Endometrial microvascular endothelial cells (primary cell): ENCODE measurements around the gene UQCRQ. TPM values are rescaled to one million over a fixed set of nuclear protein-coding genes. Genes with fewer than 3 reads are reported as not detected.

ENCODE experiments used
- in situ Hi-C: cut with HindIII; loops from 2 replicates; pipeline ENCODE4 v1.10.0; 2017; ENCODE audit warnings: low sequenced_read_pairs, low pct_unique_long_range_greater_than_20kb; ENCODE audit errors: inconsistent ontology term
- total RNA-seq: library from RNA; depleted of rRNA; stranded (reverse); fragments of >200 nt; gene quantifications from one replicate; pipeline ENCODE4 v1.2.3, GENCODE V29; 2015; ENCODE audit errors: inconsistent ontology term

UQCRQ gene
- total RNA-seq, 1 donor from 2014 or later, result 184 TPM

- in situ Hi-C loops, result loop anchor here (25.0 kb wide), 1 partner anchor 473 kb away; no protein-coding TSS in a partner anchor
Observed at GRCh38 chr5:132860742-132861141, 5.7 kb upstream of the UQCRQ start.

DNA sequence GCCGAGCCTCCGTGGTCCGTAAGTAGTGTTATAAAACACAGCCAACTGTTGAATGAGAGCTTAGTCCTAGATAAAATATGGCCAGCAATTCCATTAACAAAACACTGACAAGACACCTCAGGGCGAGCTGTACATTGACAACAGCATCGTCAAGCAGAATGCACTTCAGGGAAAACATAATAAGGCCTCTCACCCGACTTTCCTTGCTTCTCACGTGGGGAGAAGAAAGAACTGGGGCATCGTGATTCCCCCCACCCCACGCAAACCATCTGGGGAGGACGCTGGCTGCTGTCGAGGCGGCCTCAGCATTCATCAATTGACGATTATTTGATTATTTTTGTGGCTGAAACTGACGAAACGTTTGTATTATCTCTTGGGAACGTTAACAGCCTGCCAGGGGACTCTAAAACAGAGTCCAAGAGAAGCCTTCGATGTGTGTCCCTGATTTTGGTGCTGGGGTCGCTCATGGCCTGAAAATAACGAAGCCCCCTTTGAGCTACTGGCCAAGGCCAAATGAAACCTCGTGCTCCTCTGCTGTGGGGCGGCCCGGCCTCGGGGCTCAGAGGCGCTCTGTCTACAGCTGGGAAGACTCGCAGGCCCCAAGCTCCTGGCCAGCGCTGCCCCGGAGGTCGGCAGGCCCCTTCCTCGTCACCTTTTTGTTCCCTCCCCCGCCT is 637 bp upstream of the UQCRQ start:
- in situ Hi-C loops, result loop anchor here (25.0 kb wide), 1 partner anchor 479 kb away; no protein-coding TSS in a partner anchor

GRCh38 chr5:132867046-132867451 is 607 bp downstream of the UQCRQ start:
- in situ Hi-C loops, result loop anchor here (25.0 kb wide), 1 partner anchor 480 kb away; no protein-coding TSS in a partner anchor

GRCh38 chr5:132868754-132869153 is 2.3 kb downstream of the UQCRQ start:
- in situ Hi-C loops, result loop anchor here (25.0 kb wide), 1 partner anchor 481 kb away; no protein-coding TSS in a partner anchor

GRCh38 chr5:132870801-132871200 is 4.4 kb downstream of the UQCRQ start:
- in situ Hi-C loops, result loop anchor here (25.0 kb wide), 1 partner anchor 484 kb away; no protein-coding TSS in a partner anchor

GRCh38 chr5:132871459-132872284 is 5.2 kb downstream of the UQCRQ start:
- in situ Hi-C loops, result loop anchor here (25.0 kb wide), 1 partner anchor 484 kb away; no protein-coding TSS in a partner anchor

DNA sequence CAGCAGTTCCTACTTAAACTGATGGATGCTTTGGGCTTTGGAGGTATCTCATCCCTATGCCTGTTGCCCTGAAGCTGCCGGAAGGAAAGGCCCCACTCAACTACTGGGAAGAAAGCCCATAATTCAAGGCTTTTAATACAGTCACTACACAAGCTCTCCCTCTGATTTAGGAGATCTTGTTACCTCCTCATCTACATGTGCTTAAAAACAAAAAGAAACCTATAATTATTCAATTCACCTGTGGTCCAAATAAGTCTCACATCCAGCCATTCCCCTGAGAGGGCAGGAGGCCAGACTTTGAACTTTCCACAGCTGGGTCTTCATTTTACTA is 6.3 kb downstream of the UQCRQ start:
- in situ Hi-C loops, result loop anchor here (25.0 kb wide), 1 partner anchor 485 kb away; no protein-coding TSS in a partner anchor

DNA sequence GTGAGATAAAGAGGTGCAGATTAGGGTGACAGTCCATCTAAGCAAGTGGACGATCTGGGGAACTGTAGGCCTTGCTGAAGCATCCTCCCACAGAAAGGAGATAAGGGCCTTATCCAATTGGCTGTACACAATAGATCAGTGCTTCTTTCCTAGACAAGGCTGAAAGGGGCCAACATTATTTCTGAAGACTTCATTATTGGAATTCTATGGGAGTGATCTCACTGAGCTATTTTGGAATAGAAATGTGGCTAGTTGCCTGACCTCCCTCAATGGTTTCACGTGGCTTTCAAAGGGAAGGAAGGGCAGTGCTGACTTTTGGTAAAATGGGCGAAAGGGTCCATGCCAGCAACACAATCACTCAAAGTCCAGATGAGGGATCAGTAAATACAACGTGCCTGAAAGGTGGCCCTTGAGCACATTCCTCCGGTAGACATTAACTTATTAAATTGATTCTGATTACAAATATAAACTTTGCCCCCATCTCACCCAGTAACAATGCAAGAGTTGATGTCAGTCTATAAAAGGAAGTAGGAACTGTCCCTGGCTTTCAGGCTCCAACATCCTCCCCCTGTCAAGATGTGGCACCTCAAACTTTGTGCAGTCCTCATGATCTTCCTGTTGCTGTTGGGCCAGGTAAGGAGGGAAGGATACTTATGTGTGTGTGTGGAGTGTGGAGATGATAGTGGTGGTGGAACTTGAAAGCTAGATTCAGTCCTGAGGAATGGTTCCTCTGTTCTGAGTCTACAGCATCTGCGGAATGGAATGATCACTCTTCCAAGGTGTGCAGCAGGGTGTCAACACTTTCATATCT is 6.9 kb downstream of the UQCRQ start, which contains the start of gene LEAP2:
Gene LEAP2 (plus strand): TSS at position 550 of the 811 bp plus-strand sequence. CDS start 27 bp downstream, at position 577.
- in situ Hi-C loops, result loop anchor here (25.0 kb wide), 1 partner anchor 486 kb away; no protein-coding TSS in a partner anchor

DNA sequence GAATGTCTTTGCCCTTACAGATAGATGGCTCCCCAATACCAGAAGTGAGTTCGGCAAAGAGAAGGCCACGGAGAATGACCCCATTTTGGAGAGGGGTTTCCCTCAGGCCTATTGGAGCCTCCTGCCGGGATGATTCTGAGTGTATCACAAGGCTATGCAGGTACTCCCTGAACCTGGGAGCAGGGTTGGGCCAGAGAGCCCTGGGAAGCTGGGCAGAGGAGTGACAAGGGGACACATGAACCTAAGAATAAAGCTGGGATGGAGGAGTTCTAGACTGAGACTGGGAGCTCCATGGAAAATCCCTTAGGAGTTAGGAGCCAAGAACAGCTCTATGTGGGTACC is 7.5 kb downstream of the UQCRQ start:
- in situ Hi-C loops, result loop anchor here (25.0 kb wide), 1 partner anchor 487 kb away; no protein-coding TSS in a partner anchor

DNA sequence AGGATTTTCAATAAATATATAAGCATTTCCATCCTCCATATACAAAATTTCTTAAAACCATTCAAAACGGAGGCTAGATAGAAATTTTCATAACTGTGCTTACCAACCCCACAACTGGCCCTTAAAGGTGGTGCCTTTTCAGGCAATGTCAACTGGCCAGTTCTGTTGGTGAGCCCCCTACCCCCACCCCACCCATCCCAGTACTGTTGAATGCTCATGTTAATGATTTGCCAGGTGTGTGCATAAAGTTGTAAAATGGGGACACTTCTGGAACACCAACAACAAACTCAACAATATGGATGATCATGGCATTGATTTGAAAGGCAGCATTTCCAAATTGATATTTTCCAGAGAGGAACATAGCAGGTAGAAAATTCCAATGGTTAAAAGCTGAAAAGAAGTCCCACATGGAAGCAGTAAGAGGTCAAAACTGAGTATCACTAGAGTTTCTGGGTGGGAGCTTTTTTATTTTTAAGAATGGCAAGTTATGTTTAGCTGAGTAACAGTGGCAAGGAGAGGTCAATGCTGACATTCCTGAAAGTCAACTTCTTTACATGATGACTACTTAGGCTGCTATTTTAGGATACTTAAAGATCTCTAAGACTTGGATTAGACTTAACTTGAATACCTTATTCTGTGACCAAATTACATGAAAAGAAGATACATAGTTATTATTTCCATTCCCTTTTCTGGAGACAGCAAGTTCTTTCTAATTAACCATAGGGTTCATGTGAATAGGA is 9.7 kb downstream of the UQCRQ start:
- in situ Hi-C loops, result no loop called here

- in situ Hi-C loops, result no loop called here
Observed at GRCh38 chr5:132877466-132877865, 11.0 kb downstream of the UQCRQ start.

GRCh38 chr5:132877938-132878337 is 11.5 kb downstream of the UQCRQ start:
- in situ Hi-C loops, result no loop called here

GRCh38 chr5:132883261-132883834 is 16.9 kb downstream of the UQCRQ start:
- in situ Hi-C loops, result no loop called here

DNA sequence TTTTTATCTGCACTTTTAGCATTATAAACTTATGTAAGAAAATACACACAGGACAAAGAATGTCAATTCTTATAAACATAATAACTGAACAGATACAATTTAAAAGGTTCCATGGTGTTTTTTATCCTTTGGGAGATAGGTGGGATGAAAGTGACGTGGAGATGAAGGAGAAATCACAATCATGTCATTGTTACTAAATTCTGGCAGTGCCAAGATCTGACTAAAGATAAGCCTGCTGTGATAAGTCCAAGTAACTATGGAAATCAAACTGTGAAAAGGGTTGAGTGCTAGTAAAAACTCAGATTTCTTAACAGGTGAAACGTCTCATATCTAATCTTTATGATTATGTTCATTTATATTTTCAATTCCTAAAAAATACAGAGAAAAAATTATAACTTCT is 18.1 kb downstream of the UQCRQ start:
- in situ Hi-C loops, result no loop called here

DNA sequence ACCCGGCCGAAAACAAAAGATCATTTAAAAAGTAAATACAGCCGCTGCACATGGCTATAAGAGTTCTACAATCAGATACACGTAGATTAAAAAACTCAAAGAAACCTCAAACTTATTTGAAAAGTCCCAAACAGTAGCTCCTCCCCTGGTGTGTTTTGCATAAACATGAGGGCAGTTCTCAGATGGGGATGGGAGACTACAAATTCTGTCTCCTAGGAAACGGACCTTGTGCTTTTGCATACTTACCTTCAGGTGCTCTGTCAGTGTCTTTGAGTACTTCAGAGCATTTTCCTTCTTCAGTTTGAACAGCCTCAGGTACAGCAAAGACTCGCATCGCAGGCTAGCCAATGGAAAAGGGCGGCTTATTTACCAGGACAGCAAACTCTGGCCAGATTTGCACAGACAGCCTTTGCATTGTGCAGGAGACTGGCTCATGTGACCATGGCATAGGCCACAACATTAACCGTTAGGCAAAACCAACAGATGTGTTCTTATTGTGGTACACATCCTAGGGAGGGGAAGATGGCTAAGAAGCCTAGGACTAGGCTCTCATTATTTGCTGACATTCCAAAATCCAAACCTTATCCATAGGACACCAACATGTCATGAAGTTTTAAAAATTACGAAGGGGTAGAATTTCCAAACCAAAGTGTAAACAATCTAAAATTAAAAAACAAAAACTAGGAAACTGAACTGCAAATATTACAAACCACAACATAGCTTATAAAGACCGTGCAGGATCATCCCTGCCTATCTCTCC is 19.8 kb downstream of the UQCRQ start:
- in situ Hi-C loops, result no loop called here

DNA sequence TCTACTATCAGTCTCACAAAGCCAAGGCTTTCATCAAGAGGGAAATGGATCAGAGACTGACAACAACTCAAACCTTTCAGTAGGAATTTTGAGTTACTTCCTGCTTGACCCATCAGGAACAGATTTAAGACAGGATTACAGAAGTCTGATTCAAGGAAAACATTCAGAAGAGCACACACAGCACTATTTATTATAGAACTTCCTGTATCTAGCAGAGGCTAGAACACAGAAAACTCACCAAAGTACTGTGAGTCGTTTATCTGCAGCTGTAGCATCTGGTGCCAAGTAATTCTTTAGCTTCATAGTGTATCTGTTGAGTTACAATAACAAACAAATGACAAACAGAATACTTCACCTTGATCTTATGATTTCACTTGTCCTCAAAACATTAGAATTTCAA is 20.8 kb downstream of the UQCRQ start:
- in situ Hi-C loops, result no loop called here

GRCh38 chr5:132889501-132889900 is 23.1 kb downstream of the UQCRQ start:
- in situ Hi-C loops, result no loop called here
